ENCODE data around the gene ITIH1. TPM values are rescaled to one million over a fixed set of nuclear protein-coding genes. Genes with fewer than 3 reads are reported as not detected.

The ITIH1 gene
- total RNA-seq, 1 experiment from 2014 or later = not detected

- CTCF ChIA-PET = no interaction called here
- no peak overlapping the region for H2AFZ ChIP-seq
These were observed 14.0 kb downstream of the ITIH1 start for GRCh38 chr3:52791366-52791765.

GRCh38 chr3:52791928-52792327 lies 14.5 kb downstream of the ITIH1 start:
- intact Hi-C loops (cut with micrococcal nuclease; ENCODE audit: unreplicated experiment) = no loop called here
- Histone ChIP-seq H3K4me3 (no peak overlapping the region), H3F3A (ENCODE audit: insufficient read depth, low read depth) (no peaks in the 10 kb centered on the region), H4K20me1 (ENCODE audit: insufficient read depth) (no peaks in the 10 kb centered on the region), H3K4me2 (no peak overlapping the region), H3K79me2 (ENCODE audit: low read depth) (no peaks in the 10 kb centered on the region), H3K9me3 (ENCODE audit: insufficient read depth, low read depth) (no peaks in the 10 kb centered on the region), H2AFZ (no peak overlapping the region), H3K27ac (no peak overlapping the region), H3K27me3 (ENCODE audit: insufficient read depth, low read depth) (peaks cover 8% of the 10 kb centered on the region), H3K4me1 (replicated peaks; ENCODE audit: insufficient read depth) (no peaks in the 10 kb centered on the region), H3K9me2 (ENCODE audit: insufficient read depth) (no peaks in the 10 kb centered on the region), H3K36me3 (ENCODE audit: low read depth) (no peaks in the 10 kb centered on the region)
- BruUV-seq (replicated peaks) = no TSS peak
- ChIA-PET CTCF (no interaction called here), POLR2A (ENCODE audit: unreplicated experiment) (interaction anchor here (0.6 kb wide), 2 partner anchors 318 to 1292 kb away, joined by 4 to 20 read pairs; no protein-coding TSS in a partner anchor)
- DNase-seq = no peak
- no peak for TF ChIP-seq EZH2 (IDR thresholded peaks at IDR 0.05; ENCODE audit: low read depth)
- TF ChIP-seq, protein P1, sequence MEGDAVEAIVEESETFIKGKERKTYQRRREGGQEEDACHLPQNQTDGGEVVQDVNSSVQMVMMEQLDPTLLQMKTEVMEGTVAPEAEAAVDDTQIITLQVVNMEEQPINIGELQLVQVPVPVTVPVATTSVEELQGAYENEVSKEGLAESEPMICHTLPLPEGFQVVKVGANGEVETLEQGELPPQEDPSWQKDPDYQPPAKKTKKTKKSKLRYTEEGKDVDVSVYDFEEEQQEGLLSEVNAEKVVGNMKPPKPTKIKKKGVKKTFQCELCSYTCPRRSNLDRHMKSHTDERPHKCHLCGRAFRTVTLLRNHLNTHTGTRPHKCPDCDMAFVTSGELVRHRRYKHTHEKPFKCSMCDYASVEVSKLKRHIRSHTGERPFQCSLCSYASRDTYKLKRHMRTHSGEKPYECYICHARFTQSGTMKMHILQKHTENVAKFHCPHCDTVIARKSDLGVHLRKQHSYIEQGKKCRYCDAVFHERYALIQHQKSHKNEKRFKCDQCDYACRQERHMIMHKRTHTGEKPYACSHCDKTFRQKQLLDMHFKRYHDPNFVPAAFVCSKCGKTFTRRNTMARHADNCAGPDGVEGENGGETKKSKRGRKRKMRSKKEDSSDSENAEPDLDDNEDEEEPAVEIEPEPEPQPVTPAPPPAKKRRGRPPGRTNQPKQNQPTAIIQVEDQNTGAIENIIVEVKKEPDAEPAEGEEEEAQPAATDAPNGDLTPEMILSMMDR (conservative IDR thresholded peaks at IDR 0.05) = no peak

More at GRCh38 chr3:52791366-52791765, 14.0 kb downstream of the ITIH1 start:
- intact Hi-C loops (cut with micrococcal nuclease; ENCODE audit: unreplicated experiment) = no loop called here
- no peak for DNase-seq
- no peaks in the 10 kb centered on the region for H3K4me1 ChIP-seq (replicated peaks; ENCODE audit: insufficient read depth)
- TF ChIP-seq, protein P1 (conservative IDR thresholded peaks at IDR 0.05) = no peak
- no peak for TF ChIP-seq EZH2 (IDR thresholded peaks at IDR 0.05; ENCODE audit: low read depth)
- H3K27me3 ChIP-seq (ENCODE audit: insufficient read depth, low read depth) = peaks cover 13% of the 10 kb centered on the region
- BruUV-seq (replicated peaks) = no TSS peak
- H4K20me1 ChIP-seq (ENCODE audit: insufficient read depth) = no peaks in the 10 kb centered on the region
- no peaks in the 10 kb centered on the region for H3K79me2 ChIP-seq (ENCODE audit: low read depth)
- no peaks in the 10 kb centered on the region for H3K9me3 ChIP-seq (ENCODE audit: insufficient read depth, low read depth)
- no peak overlapping the region for H3K4me2 ChIP-seq
- H3K4me3 ChIP-seq = no peak overlapping the region
- H3F3A ChIP-seq (ENCODE audit: insufficient read depth, low read depth) = no peaks in the 10 kb centered on the region
- H3K9me2 ChIP-seq (ENCODE audit: insufficient read depth) = no peaks in the 10 kb centered on the region
- POLR2A ChIA-PET (ENCODE audit: unreplicated experiment) = no interaction called here
- no peak overlapping the region for H3K27ac ChIP-seq
- no peaks in the 10 kb centered on the region for H3K36me3 ChIP-seq (ENCODE audit: low read depth)

GRCh38 chr3:52792413-52792812 lies 15.0 kb downstream of the ITIH1 start:
- POLR2A ChIA-PET (ENCODE audit: unreplicated experiment) = interaction anchor here (0.6 kb wide), 2 partner anchors 318 to 1292 kb away, joined by 4 to 20 read pairs; no protein-coding TSS in a partner anchor
- CTCF ChIA-PET = no interaction called here
- intact Hi-C loops (cut with micrococcal nuclease; ENCODE audit: unreplicated experiment) = no loop called here

More at GRCh38 chr3:52792413-52792812, 15.0 kb downstream of the ITIH1 start:
- BruUV-seq (replicated peaks) = no TSS peak
- H3F3A ChIP-seq (ENCODE audit: insufficient read depth, low read depth) = no peaks in the 10 kb centered on the region
- DNase-seq = no peak
- no peak overlapping the region for H3K4me2 ChIP-seq
- no peaks in the 10 kb centered on the region for H3K36me3 ChIP-seq (ENCODE audit: low read depth)
- TF ChIP-seq, protein P1 (conservative IDR thresholded peaks at IDR 0.05) = no peak; the same call in 1 of the 2 replicates
- TF ChIP-seq EZH2 (IDR thresholded peaks at IDR 0.05; ENCODE audit: low read depth) = no peak
- no peaks in the 10 kb centered on the region for H3K9me3 ChIP-seq (ENCODE audit: insufficient read depth, low read depth)
- H3K27me3 ChIP-seq (ENCODE audit: insufficient read depth, low read depth) = peaks cover 6% of the 10 kb centered on the region
- no peak overlapping the region for H3K27ac ChIP-seq
- no peaks in the 10 kb centered on the region for H4K20me1 ChIP-seq (ENCODE audit: insufficient read depth)
- H2AFZ ChIP-seq = no peak overlapping the region
- no peaks in the 10 kb centered on the region for H3K79me2 ChIP-seq (ENCODE audit: low read depth)
- H3K4me1 ChIP-seq (replicated peaks; ENCODE audit: insufficient read depth) = no peaks in the 10 kb centered on the region
- no peaks in the 10 kb centered on the region for H3K9me2 ChIP-seq (ENCODE audit: insufficient read depth)
- H3K4me3 ChIP-seq = no peak overlapping the region
